ENCODE data around the gene DLGAP1.

DNA sequence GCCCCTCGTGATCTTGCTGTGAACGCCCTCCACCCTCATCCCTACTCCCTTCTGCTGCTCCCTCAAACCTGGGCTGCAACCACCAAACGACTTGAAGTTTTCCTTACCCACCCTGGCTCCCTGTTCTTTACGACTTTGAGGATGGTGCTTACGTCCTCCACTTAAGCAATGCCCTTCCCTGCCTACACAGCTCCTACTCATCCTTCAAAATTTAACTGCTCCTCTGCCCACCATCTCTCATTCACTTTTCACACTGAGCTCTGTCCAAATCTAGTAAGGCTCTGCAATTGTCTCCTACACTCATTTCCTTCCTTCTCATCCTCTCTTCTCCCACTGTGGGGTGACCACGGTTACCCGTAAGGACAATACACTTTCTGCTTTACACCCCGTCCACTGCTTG, 554.1 kb downstream of the DLGAP1 start:
- no peak for TF ChIP-seq ZNF560 (tag by site-specific recombination; IDR thresholded peaks at IDR 0.05; ENCODE audit: borderline replicate concordance)
- TF ChIP-seq ZNF121 (tag by site-specific recombination; IDR thresholded peaks at IDR 0.05): no peak
- TF ChIP-seq, protein P1, sequence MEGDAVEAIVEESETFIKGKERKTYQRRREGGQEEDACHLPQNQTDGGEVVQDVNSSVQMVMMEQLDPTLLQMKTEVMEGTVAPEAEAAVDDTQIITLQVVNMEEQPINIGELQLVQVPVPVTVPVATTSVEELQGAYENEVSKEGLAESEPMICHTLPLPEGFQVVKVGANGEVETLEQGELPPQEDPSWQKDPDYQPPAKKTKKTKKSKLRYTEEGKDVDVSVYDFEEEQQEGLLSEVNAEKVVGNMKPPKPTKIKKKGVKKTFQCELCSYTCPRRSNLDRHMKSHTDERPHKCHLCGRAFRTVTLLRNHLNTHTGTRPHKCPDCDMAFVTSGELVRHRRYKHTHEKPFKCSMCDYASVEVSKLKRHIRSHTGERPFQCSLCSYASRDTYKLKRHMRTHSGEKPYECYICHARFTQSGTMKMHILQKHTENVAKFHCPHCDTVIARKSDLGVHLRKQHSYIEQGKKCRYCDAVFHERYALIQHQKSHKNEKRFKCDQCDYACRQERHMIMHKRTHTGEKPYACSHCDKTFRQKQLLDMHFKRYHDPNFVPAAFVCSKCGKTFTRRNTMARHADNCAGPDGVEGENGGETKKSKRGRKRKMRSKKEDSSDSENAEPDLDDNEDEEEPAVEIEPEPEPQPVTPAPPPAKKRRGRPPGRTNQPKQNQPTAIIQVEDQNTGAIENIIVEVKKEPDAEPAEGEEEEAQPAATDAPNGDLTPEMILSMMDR (tag by site-specific recombination; IDR thresholded peaks at IDR 0.05): no peak
- no peak for TF ChIP-seq ZBTB20 (tag by site-specific recombination; IDR thresholded peaks at IDR 0.05)
- TF ChIP-seq WT1 (tag by site-specific recombination; IDR thresholded peaks at IDR 0.05): no peak
- TF ChIP-seq, protein P2, sequence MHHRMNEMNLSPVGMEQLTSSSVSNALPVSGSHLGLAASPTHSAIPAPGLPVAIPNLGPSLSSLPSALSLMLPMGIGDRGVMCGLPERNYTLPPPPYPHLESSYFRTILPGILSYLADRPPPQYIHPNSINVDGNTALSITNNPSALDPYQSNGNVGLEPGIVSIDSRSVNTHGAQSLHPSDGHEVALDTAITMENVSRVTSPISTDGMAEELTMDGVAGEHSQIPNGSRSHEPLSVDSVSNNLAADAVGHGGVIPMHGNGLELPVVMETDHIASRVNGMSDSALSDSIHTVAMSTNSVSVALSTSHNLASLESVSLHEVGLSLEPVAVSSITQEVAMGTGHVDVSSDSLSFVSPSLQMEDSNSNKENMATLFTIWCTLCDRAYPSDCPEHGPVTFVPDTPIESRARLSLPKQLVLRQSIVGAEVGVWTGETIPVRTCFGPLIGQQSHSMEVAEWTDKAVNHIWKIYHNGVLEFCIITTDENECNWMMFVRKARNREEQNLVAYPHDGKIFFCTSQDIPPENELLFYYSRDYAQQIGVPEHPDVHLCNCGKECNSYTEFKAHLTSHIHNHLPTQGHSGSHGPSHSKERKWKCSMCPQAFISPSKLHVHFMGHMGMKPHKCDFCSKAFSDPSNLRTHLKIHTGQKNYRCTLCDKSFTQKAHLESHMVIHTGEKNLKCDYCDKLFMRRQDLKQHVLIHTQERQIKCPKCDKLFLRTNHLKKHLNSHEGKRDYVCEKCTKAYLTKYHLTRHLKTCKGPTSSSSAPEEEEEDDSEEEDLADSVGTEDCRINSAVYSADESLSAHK (tag by site-specific recombination; IDR thresholded peaks at IDR 0.05): no peak
- TF ChIP-seq ZNF335 (tag by site-specific recombination; conservative IDR thresholded peaks at IDR 0.05): no peak
